Neural cell (in vitro differentiated cells): Measurements from ENCODE around the gene RASEF. TPM values are rescaled to one million over a fixed set of nuclear protein-coding genes. Genes with fewer than 3 reads are reported as not detected.

Source experiments
- H2AFZ ChIP-seq: fragments of 200-600, 300-800 bp; sonication (generic), shearing (Covaris generic); 2 replicates; pipeline ENCODE4 v1.6.0; 2014; ENCODE audit warnings: low read depth, mild to moderate bottlenecking, antibody characterized with exemption, low read length, moderate library complexity
- H3F3A ChIP-seq: fragments of 200-600 bp; shearing (Covaris generic); 2 replicates; pipeline ENCODE4 v1.6.1; 2016; ENCODE audit warnings: mild to moderate bottlenecking, moderate library complexity, mixed read lengths, antibody characterized with exemption, low read length; ENCODE audit not compliant: insufficient read depth, poor library complexity, severe bottlenecking
- H3K27ac ChIP-seq: fragments of 200-600, 300-800 bp; sonication (generic), shearing (Covaris generic); 2 replicates; pipeline ENCODE4 v1.5.1; 2014; ENCODE audit warnings: mild to moderate bottlenecking, low read length, moderate library complexity
- H3K27me3 ChIP-seq: fragments of 300-800, 200-600 bp; sonication (generic), shearing (Covaris generic); 2 replicates; pipeline ENCODE4 v1.6.0; 2014; ENCODE audit warnings: mild to moderate bottlenecking, low read depth, low read length, moderate library complexity; ENCODE audit not compliant: insufficient read depth
- H3K36me3 ChIP-seq: fragments of 300-800, 200-600 bp; sonication (generic), shearing (Covaris generic); 2 replicates; pipeline ENCODE4 v1.5.1; 2014; ENCODE audit warnings: mild to moderate bottlenecking, antibody characterized with exemption, low read length, moderate library complexity; ENCODE audit not compliant: insufficient read depth
- H3K4me2 ChIP-seq: fragments of 300-800, 200-600 bp; sonication (generic), shearing (Covaris generic); 2 replicates; pipeline ENCODE4 v1.6.0; 2014; ENCODE audit warnings: mild to moderate bottlenecking, low read length
- H3K4me3 ChIP-seq: fragments of 300-800, 200-600 bp; sonication (generic), shearing (Covaris generic); 2 replicates; pipeline ENCODE4 v1.5.1; 2014; ENCODE audit warnings: mild to moderate bottlenecking, low read length, moderate library complexity
- H3K79me2 ChIP-seq: fragments of 200-600 bp; shearing (Covaris generic); replicated peaks from 2 replicates; pipeline ENCODE4 v1.6.0; 2014; ENCODE audit warnings: mild to moderate bottlenecking, low read length, moderate library complexity; ENCODE audit not compliant: insufficient read depth
- H3K9ac ChIP-seq: fragments of 300-800, 200-600 bp; sonication (generic), shearing (Covaris generic); 2 replicates; pipeline ENCODE4 v1.6.1; 2016; ENCODE audit warnings: mild to moderate bottlenecking, low read length, mixed read lengths
- H3K9me2 ChIP-seq: fragments of 200-600 bp; shearing (Covaris generic); 2 replicates; pipeline ENCODE4 v1.6.1; 2016; ENCODE audit warnings: mild to moderate bottlenecking, low read length, mixed read lengths; ENCODE audit not compliant: insufficient read depth
- H3K9me3 ChIP-seq: fragments of 200-600, 300-800 bp; sonication (generic), shearing (Covaris generic); 2 replicates; pipeline ENCODE4 v1.6.1; 2016; ENCODE audit warnings: mild to moderate bottlenecking, mixed run types, low read length, moderate library complexity, mixed read lengths
- H4K20me1 ChIP-seq: fragments of 200-600 bp; shearing (Covaris generic); 2 replicates; pipeline ENCODE4 v1.6.1; 2016; ENCODE audit warnings: mild to moderate bottlenecking, mixed run types; ENCODE audit not compliant: insufficient read depth
- CTCF ChIP-seq: fragments of 450-650 bp; IDR thresholded peaks from 2 replicates; pipeline ENCODE4 v1.5.1; 2014; ENCODE audit warnings: antibody characterized with exemption, mild to moderate bottlenecking, moderate library complexity; ENCODE audit not compliant: poor library complexity, severe bottlenecking
- EP300 ChIP-seq: fragments of 450-650 bp; conservative IDR thresholded peaks from 2 replicates; pipeline ENCODE4 v1.6.1; 2014; ENCODE audit warnings: antibody characterized with exemption, mild to moderate bottlenecking, moderate library complexity; ENCODE audit not compliant: poor library complexity, severe bottlenecking
- EZH2 ChIP-seq: fragments of 200-600, 300-800 bp; shearing (Covaris generic), sonication (generic); IDR thresholded peaks from 2 replicates; pipeline ENCODE4 v1.6.1; 2014; ENCODE audit warnings: antibody characterized with exemption, low read length, borderline replicate concordance, mild to moderate bottlenecking; ENCODE audit not compliant: insufficient read depth, poor library complexity, severe bottlenecking
- MXI1 ChIP-seq: fragments of 450-650 bp; conservative IDR thresholded peaks from 2 replicates; pipeline ENCODE4 v1.6.1; 2014; ENCODE audit warnings: antibody characterized with exemption, mild to moderate bottlenecking; ENCODE audit not compliant: poor library complexity, severe bottlenecking
- POLR2AphosphoS5 ChIP-seq: IDR thresholded peaks from 2 replicates; pipeline ENCODE4 v1.6.1; 2012
- RAD21 ChIP-seq: fragments of 450-650 bp; conservative IDR thresholded peaks from 2 replicates; pipeline ENCODE4 v1.6.1; 2014; ENCODE audit warnings: antibody characterized with exemption, mild to moderate bottlenecking, moderate library complexity
- REST ChIP-seq: IDR thresholded peaks from 2 replicates; pipeline ENCODE4 v1.6.1; 2012; ENCODE audit warnings: borderline replicate concordance
- SMC3 ChIP-seq: fragments of 450-650 bp; conservative IDR thresholded peaks from 2 replicates; pipeline ENCODE4 v1.6.1; 2014; ENCODE audit warnings: antibody characterized with exemption, mild to moderate bottlenecking, moderate library complexity; ENCODE audit not compliant: poor library complexity
- TAF1 ChIP-seq: IDR thresholded peaks from 2 replicates; pipeline ENCODE4 v1.6.1; 2012; ENCODE audit warnings: low read depth
- polyA plus RNA-seq: library from polyadenylated mRNA; depleted of rRNA; stranded (reverse); fragments of >200 nt; gene quantifications from 2 replicates; pipeline ENCODE4 v1.2.3, GENCODE V29; 2014

RASEF gene
- polyA plus RNA-seq, 1 donor from 2014 or later = 0.12 TPM

GRCh38 chr9:82972446-82972845 lies 90.5 kb downstream of the RASEF start (continued):
- no peak for TF ChIP-seq MXI1

- Histone ChIP-seq H3K9me2 (no peaks in the 10 kb centered on the region), H3K27ac (no peak overlapping the region), H3K4me3 (no peak overlapping the region), H3K9ac (no peak overlapping the region), H3K27me3 (no peaks in the 10 kb centered on the region), H3F3A (no peaks in the 10 kb centered on the region), H3K4me2 (no peak overlapping the region), H2AFZ (no peak overlapping the region), H3K9me3 (no peaks in the 10 kb centered on the region), H4K20me1 (no peaks in the 10 kb centered on the region), H3K36me3 (no peaks in the 10 kb centered on the region), H3K79me2 (no peaks in the 10 kb centered on the region)
- TF ChIP-seq TAF1 = no peak
These were observed 92.6 kb downstream of the RASEF start for GRCh38 chr9:82970359-82970758.

GRCh38 chr9:82969291-82969690 lies 93.7 kb downstream of the RASEF start:
- no peaks in the 10 kb centered on the region for H3K9me3 ChIP-seq
- H3K9me2 ChIP-seq = no peaks in the 10 kb centered on the region
- H4K20me1 ChIP-seq = no peaks in the 10 kb centered on the region
- H3K4me3 ChIP-seq = no peak overlapping the region
- no peak overlapping the region for H2AFZ ChIP-seq
- H3F3A ChIP-seq = no peaks in the 10 kb centered on the region
- H3K4me2 ChIP-seq = no peak overlapping the region
- H3K36me3 ChIP-seq = no peaks in the 10 kb centered on the region
- no peak for TF ChIP-seq SMC3
- no peak for TF ChIP-seq POLR2AphosphoS5
- TF ChIP-seq EZH2 = no peak
- TF ChIP-seq RAD21 = no peak
- no peak for TF ChIP-seq MXI1
- TF ChIP-seq REST = no peak
- TF ChIP-seq EP300 = no peak
- TF ChIP-seq CTCF = no peak
- TF ChIP-seq TAF1 = no peak
- no peaks in the 10 kb centered on the region for H3K79me2 ChIP-seq
- no peak overlapping the region for H3K27ac ChIP-seq
- H3K9ac ChIP-seq = no peak overlapping the region
- no peaks in the 10 kb centered on the region for H3K27me3 ChIP-seq
